ENCODE results near the gene ESPL1. TPM values are rescaled to one million over a fixed set of nuclear protein-coding genes. Genes with fewer than 3 reads are reported as not detected.

Gene ESPL1
- 0.46 and 1.00 TPM in 2 replicates for total RNA-seq

DNA sequence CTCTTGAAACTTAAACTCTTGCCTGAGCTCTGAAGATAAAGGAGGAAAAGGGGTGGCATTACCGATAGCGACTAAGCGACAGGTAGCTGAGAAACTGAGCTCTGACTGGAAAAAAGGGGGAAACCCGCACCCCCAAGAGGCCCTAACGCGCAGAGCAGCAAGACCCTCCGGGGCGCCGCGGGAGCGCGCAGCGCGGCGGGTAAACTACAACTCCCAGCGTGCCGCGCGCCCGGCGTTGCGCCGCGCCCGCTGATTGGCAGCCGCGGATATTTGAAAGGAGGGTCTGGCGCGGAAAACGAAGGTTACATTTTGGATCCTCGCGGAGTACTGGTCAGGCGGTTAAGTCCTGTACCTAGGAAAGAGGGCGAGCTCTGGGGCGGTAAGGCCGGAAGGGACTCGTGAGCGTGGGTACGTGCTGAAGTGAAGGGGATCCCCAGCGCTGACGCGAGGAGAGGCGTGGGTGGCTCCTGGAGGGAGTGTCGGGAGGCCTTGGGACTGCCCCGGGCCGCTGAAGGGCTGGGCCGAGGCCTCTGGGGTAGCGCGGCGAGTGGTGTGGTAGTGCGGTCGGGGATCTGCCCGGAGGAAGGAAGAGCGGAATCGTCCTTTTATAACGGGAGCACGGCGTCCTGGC is at the start of gene ESPL1:
ESPL1 (plus strand) TSS at position 301 of the 631 bp plus-strand sequence. CDS start 468 bp downstream, outside the sequence.

GRCh38 chr12:53231921-53232645 is 36.0 kb upstream of the ESPL1 start, which contains the start of gene RARG:
Gene RARG, minus strand, starts transcription at chr12:53232209. Its CDS starts 4,664 bp downstream, at chr12:53227545.

GRCh38 chr12:53295070-53295890 is 27.2 kb downstream of the ESPL1 start, which contains the start of gene PFDN5:
Gene PFDN5, plus strand, starts transcription at chr12:53295542. Its CDS starts 26 bp downstream, at chr12:53295568.

DNA sequence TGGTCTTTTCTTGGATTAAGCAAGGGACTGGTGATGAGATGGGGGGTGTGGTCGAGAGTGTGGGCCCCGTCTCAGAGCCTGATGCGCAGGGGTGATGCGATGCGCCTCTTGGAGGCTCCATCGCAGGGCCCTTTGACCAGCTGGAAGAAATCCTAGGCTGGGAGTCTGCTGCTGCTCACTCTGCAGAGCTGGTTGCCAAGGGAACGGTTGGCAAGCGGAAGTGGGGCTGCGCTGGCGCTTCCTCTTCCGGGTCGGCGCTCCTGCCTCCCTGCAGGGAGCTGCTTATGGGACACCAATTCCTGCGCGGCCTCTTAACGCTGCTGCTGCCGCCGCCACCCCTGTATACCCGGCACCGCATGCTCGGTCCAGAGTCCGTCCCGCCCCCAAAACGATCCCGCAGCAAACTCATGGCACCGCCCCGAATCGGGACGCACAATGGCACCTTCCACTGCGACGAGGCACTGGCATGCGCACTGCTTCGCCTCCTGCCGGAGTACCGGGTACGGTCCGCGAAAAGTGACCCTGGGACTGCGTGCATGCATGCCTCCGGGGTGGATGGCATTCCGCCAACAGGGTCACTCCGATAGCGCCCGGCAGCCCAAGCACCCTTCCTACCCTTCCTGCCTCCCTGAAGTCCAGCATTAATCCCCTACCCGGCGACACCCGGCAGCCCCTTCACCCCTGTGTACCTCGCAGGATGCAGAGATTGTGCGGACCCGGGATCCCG is 31.5 kb downstream of the ESPL1 start, which contains the start of gene MYG1:
MYG1 (plus strand) TSS at position 242 of the 727 bp plus-strand sequence; CDS start at position 285, 43 bp downstream.

DNA sequence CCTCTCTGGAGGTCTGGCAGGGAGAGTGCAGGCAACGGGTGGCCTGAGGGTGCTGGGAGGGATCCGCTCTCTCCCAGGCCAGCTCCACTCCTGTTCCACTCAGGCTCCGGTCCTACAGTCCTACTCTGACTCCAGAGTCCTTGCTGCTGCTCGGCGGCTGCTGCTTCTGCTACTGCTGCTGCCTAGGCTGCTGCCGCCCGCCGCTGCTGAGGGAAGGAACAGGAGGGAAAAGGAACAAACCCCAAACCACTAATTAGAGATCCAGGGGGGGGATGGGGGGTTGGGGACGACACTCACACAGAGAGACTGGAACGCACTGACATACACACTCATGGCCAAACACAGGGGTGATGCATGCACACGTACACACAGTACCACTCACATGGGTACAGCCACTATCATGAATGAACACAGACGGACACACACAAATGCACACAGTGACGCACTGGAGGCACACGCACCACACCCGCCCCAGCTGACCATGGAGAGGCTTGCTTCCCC is 68.1 kb downstream of the ESPL1 start, which contains the start of gene SP7:
SP7 (minus strand) TSS at position 174 of the 501 bp plus-strand sequence. CDS start 708 bp downstream, outside the sequence.

Other genes with a start within 250 kb of the ESPL1 start
- 23.2 and 37.3 TPM in 2 replicates for gene TNS2, start 218.2 kb upstream of the ESPL1 start, total RNA-seq
- 17.2 and 31.2 TPM in 2 replicates for gene SPRYD3, start 188.9 kb upstream of the ESPL1 start, total RNA-seq
- 666 and 756 TPM in 2 replicates for gene IGFBP6, start 170.6 kb upstream of the ESPL1 start, total RNA-seq
- 0.09 TPM in 1 of 2 replicates, not detected in the other for gene SOAT2, start 164.8 kb upstream of the ESPL1 start, total RNA-seq
- gene ZNF740, start 87.6 kb upstream of the ESPL1 start, total RNA-seq = 13.2 and 16.2 TPM in 2 replicates
- 7.3 and 11.3 TPM in 2 replicates for gene CSAD, start 87.4 kb upstream of the ESPL1 start, total RNA-seq
- gene ITGB7, start 61.0 kb upstream of the ESPL1 start, total RNA-seq = 0.14 and 0.37 TPM in 2 replicates
- gene RARG, start 36.1 kb upstream of the ESPL1 start, total RNA-seq = 17.5 and 21.2 TPM in 2 replicates
- gene PFDN5, start 27.2 kb downstream of the ESPL1 start, total RNA-seq = 998 and 1,105 TPM in 2 replicates
- gene MYG1, start 31.4 kb downstream of the ESPL1 start, total RNA-seq = 54.5 and 64.1 TPM in 2 replicates
- 30.0 and 38.0 TPM in 2 replicates for gene AAAS, start 53.3 kb downstream of the ESPL1 start, total RNA-seq
- gene SP7, start 68.1 kb downstream of the ESPL1 start, total RNA-seq = not detected in 2 replicates
- gene SP1, start 111.9 kb downstream of the ESPL1 start, total RNA-seq = 20.3 and 21.7 TPM in 2 replicates
- not detected in 2 replicates for gene AMHR2, start 155.6 kb downstream of the ESPL1 start, total RNA-seq
- gene PRR13, start 173.4 kb downstream of the ESPL1 start, total RNA-seq = 25.2 and 27.5 TPM in 2 replicates
- gene PCBP2, start 183.8 kb downstream of the ESPL1 start, total RNA-seq = 191 and 202 TPM in 2 replicates
- gene MAP3K12, start 231.2 kb downstream of the ESPL1 start, total RNA-seq = 29.6 and 40.3 TPM in 2 replicates
- gene TARBP2, start 233.0 kb downstream of the ESPL1 start, total RNA-seq = 34.7 and 39.8 TPM in 2 replicates
- gene NPFF, start 239.2 kb downstream of the ESPL1 start, total RNA-seq = not detected in 2 replicates